CD4-positive, CD25-positive, alpha-beta regulatory T cell (primary cell): ENCODE results near the gene GXYLT1. TPM values are rescaled to one million over a fixed set of nuclear protein-coding genes. Genes with fewer than 3 reads are reported as not detected.

Experiments used
- ATAC-seq, 2 donors: fragments of 150-1000 bp; cut with Tn5 transposase; one replicate each; pipeline ENCODE4 v1.10.0; 2021; ENCODE audit warnings: low read depth in 2 of 2, moderate number of reproducible peaks in 2 of 2, moderate library complexity in 1 of 2
- DNase-seq, 3 donors: peaks; one replicate each; pipeline versions ENCODE4 v3.0.0 to v3.0.0-alpha.2; 2012 to 2022; ENCODE audit warnings: mixed read lengths in 1 of 3
- H3K27ac ChIP-seq: one replicate; pipeline ENCODE4 v1.7.0; 2013; ENCODE audit warnings: mild to moderate bottlenecking, low read length; ENCODE audit not compliant: insufficient read depth, poor library complexity, severe bottlenecking
- H3K27me3 ChIP-seq: one replicate; pipeline ENCODE4 v1.7.0; 2013; ENCODE audit warnings: low read length; ENCODE audit not compliant: control insufficient read depth, insufficient read depth
- H3K36me3 ChIP-seq: one replicate; pipeline ENCODE4 v1.7.0; 2013; ENCODE audit warnings: mild to moderate bottlenecking, low read length, moderate library complexity; ENCODE audit not compliant: control insufficient read depth, insufficient read depth
- H3K4me1 ChIP-seq: 2 replicates; pipeline ENCODE4 v1.7.0; 2013; ENCODE audit warnings: mild to moderate bottlenecking, low read length; ENCODE audit not compliant: insufficient read depth, control insufficient read depth, poor library complexity, severe bottlenecking
- H3K4me3 ChIP-seq: one replicate; pipeline ENCODE4 v1.7.0; 2013; ENCODE audit warnings: low read depth, mild to moderate bottlenecking, low read length, moderate library complexity
- H3K9me3 ChIP-seq, 2 experiments: 1 replicate in 1 of 2; 2 replicates in 1 of 2; pipeline ENCODE4 v1.7.0; 2013; ENCODE audit warnings: low read length in 2 of 2, mild to moderate bottlenecking in 1 of 2, moderate library complexity in 1 of 2; ENCODE audit not compliant: control insufficient read depth in 2 of 2
- H3K27ac Mint-ChIP-seq, 3 donors: one replicate each; pipeline ENCODE4 v1.8.0; 2020 to 2022; ENCODE audit warnings: mild to moderate bottlenecking in 3 of 3, mixed read lengths in 3 of 3, moderate library complexity in 2 of 3
- H3K27me3 Mint-ChIP-seq: one replicate; pipeline ENCODE4 v1.8.0; 2022; ENCODE audit warnings: mild to moderate bottlenecking, mixed read lengths
- H3K36me3 Mint-ChIP-seq: one replicate; pipeline ENCODE4 v1.8.0; 2020; ENCODE audit warnings: mixed read lengths
- H3K4me1 Mint-ChIP-seq, 4 donors: one replicate each; pipeline ENCODE4 v1.8.0; 2020 to 2022; ENCODE audit warnings: mixed read lengths in 4 of 4, mild to moderate bottlenecking in 1 of 4
- H3K4me3 Mint-ChIP-seq, 4 donors: one replicate each; pipeline ENCODE4 v1.8.0; 2020 to 2022; ENCODE audit warnings: mild to moderate bottlenecking in 4 of 4, mixed read lengths in 4 of 4, moderate library complexity in 3 of 4
- H3K9me3 Mint-ChIP-seq, 7 donors: one replicate each; pipeline ENCODE4 v1.8.0; 2020 to 2022; ENCODE audit warnings: mixed read lengths in 7 of 7, mild to moderate bottlenecking in 3 of 7, moderate library complexity in 2 of 7
- polyA plus RNA-seq, 4 donors: library from polyadenylated mRNA; unstranded; fragments of 300-500 nt; fragmentation: Illumina TruSeq; gene quantifications; one replicate each; pipeline ENCODE4 v1.2.3, GENCODE V29; 2021
- total RNA-seq: library from RNA; stranded (reverse); gene quantifications from one replicate; pipeline ENCODE4 v1.2.3, GENCODE V29; 2022

The GXYLT1 gene
- total and polyA plus RNA-seq, 5 donors from 2014 or later: 3.4 to 14.9 (median 4.0) TPM

DNA sequence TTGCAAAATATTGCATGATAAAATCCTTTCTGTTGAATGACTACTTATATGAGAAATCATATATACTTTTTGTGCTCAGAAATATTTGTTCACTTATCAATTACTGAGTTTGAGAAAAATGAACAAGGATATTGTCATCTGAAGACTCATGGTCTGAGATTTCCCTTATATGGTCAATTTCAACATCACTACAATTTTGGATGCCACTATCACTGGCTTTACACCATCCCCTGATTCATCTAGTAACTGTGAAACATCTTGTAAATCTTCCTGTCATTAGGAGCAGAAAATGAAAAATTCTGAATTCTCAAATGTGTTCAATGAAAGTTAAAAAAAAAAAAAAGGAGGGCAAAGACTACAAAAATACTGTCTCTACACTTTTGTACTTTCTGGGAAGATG lies 21.8 kb upstream of the GXYLT1 start:
- Mint-ChIP-seq H3K9me3 (no peaks in the 10 kb centered on the region), H3K27ac (peak overlapping the region in 1 of 3 donors; percentile 2), H3K27me3 (no peaks in the 10 kb centered on the region), H3K36me3 (peaks cover 13% of the 10 kb centered on the region), H3K4me1 (peaks cover 23 to 43% (median 29%) of the 10 kb centered on the region in 4 donors), H3K4me3 (no peak overlapping the region)
- Histone ChIP-seq H3K9me3 (no peaks in the 10 kb centered on the region), H3K27ac (no peak overlapping the region), H3K4me3 (no peak overlapping the region), H3K4me1 (no peaks in the 10 kb centered on the region), H3K36me3 (peaks cover under 1% of the 10 kb centered on the region), H3K27me3 (no peaks in the 10 kb centered on the region)
- DNase-seq (no peak), ATAC-seq (no peak)

DNA sequence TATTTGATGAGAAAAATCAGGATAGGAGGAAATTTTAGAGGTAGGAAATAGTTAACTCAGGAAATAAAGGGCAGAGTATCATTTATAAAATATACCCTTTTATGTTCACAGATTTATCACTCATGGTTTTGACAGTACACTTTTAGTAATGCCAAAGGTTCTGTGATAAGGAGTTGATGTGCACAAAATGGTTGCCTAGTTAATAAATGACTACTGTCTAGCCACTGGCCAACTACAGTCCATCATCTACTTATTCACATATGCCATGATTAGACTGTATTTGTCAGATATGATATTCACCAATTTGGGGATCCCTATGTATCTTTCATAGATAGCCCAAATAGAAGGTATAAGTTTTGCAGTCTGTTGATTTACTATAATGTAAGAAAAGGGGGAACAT lies 19.2 kb upstream of the GXYLT1 start:
- Mint-ChIP-seq H3K27ac (peak overlapping the region in 1 of 3 donors; percentile 11), H3K4me3 (no peak overlapping the region), H3K9me3 (no peaks in the 10 kb centered on the region), H3K36me3 (peaks cover 18% of the 10 kb centered on the region), H3K27me3 (no peaks in the 10 kb centered on the region), H3K4me1 (peaks cover 20 to 40% (median 27%) of the 10 kb centered on the region in 4 donors)
- Histone ChIP-seq H3K27me3 (no peaks in the 10 kb centered on the region), H3K27ac (no peak overlapping the region), H3K9me3 (no peaks in the 10 kb centered on the region), H3K4me3 (no peak overlapping the region), H3K4me1 (no peaks in the 10 kb centered on the region), H3K36me3 (peaks cover 21% of the 10 kb centered on the region)
- DNase-seq (no peak), ATAC-seq (no peak)

DNA sequence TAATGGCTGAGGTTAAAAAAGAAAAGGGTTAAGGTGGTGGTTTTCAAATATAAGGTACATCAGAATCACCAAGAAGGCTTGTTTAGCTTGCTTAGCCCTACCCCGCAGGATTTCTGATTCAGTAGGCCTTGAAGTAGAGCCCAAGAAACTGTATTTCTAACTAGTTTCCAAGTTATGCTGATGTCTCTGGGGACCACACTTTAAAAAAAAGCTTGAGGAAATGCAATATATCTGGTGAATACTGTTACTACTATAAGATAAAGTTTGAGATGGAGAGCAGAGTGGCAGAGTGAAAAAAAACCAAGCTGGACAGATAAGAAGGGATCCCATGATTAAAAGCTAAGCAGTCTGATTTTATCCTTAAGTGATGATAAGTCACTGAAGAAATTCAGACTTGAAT lies 18.3 kb upstream of the GXYLT1 start:
- H3K9me3 ChIP-seq: no peaks in the 10 kb centered on the region
- no peaks in the 10 kb centered on the region for H3K4me1 ChIP-seq
- ATAC-seq (no peak), DNase-seq (no peak)
- H3K9me3 Mint-ChIP-seq: no peaks in the 10 kb centered on the region
- H3K4me1 Mint-ChIP-seq: peaks cover 17 to 37% (median 26%) of the 10 kb centered on the region in 4 donors
- peaks cover 26% of the 10 kb centered on the region for H3K36me3 ChIP-seq
- no peak overlapping the region for H3K27ac ChIP-seq
- peaks cover 18% of the 10 kb centered on the region for H3K36me3 Mint-ChIP-seq
- peak overlapping the region; percentile 22 to 88 (median 50) for H3K27ac Mint-ChIP-seq
- no peaks in the 10 kb centered on the region for H3K27me3 Mint-ChIP-seq
- H3K4me3 Mint-ChIP-seq: no peak overlapping the region
- H3K4me3 ChIP-seq: no peak overlapping the region
- H3K27me3 ChIP-seq: no peaks in the 10 kb centered on the region

DNA sequence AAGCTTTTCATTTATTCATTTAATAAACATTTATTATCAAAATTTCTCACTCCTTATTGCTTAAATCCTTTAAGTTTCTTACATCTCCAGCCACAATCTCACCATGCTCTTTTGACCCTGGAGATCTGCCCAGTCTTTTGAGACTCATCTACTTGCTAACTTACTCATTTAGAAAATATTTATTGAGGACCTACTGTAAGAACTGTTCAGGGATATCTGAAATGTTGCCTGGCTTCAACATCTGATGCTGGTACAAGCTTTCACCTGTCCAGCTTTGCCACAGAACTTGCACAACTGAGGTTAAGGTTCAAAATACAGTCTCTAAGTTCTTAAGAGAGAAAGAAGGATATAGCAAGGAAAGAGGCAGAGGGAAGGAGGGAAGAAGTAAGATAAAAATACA lies 17.5 kb upstream of the GXYLT1 start:
- peaks cover 18% of the 10 kb centered on the region for H3K36me3 Mint-ChIP-seq
- no peaks in the 10 kb centered on the region for H3K9me3 Mint-ChIP-seq
- no peaks in the 10 kb centered on the region for H3K4me1 ChIP-seq
- H3K27me3 Mint-ChIP-seq: no peaks in the 10 kb centered on the region
- peak overlapping the region in 2 of 3 donors; percentile 50 to 88 for H3K27ac Mint-ChIP-seq
- H3K4me3 Mint-ChIP-seq: no peak overlapping the region
- DNase-seq: no peak
- peaks cover 26% of the 10 kb centered on the region for H3K36me3 ChIP-seq
- H3K9me3 ChIP-seq: no peaks in the 10 kb centered on the region
- H3K27ac ChIP-seq: no peak overlapping the region
- H3K4me1 Mint-ChIP-seq: peaks cover 17 to 37% (median 26%) of the 10 kb centered on the region in 4 donors
- ATAC-seq: no peak
- H3K4me3 ChIP-seq: no peak overlapping the region
- no peaks in the 10 kb centered on the region for H3K27me3 ChIP-seq

DNA sequence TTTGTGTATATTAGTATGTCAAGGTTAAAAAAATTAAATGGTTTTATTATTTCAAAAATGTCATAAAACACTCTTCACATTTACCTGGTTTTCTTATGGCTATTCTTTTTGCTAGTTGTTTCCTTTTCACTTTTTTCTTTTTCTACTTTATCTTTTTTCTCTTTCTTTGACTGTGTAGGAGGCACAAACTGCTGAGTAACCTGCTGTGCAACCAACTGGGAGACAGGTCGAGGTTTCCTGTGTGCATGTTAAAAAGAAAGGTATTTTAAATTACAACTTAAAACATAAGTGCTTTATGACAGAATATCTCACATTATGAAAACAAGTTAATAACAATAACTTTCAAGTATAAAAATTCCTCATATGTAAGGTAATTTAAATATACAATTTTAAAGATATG lies 16.9 kb upstream of the GXYLT1 start:
- no peaks in the 10 kb centered on the region for H3K27me3 Mint-ChIP-seq
- DNase-seq: peak in 1 of 3 donors; percentile 10
- H3K27ac ChIP-seq: no peak overlapping the region
- H3K4me1 Mint-ChIP-seq: peaks cover 15 to 34% (median 26%) of the 10 kb centered on the region in 4 donors
- H3K27ac Mint-ChIP-seq: peak overlapping the region in 2 of 3 donors; percentile 17 to 91
- H3K36me3 Mint-ChIP-seq: peaks cover 14% of the 10 kb centered on the region
- H3K27me3 ChIP-seq: no peaks in the 10 kb centered on the region
- no peaks in the 10 kb centered on the region for H3K9me3 Mint-ChIP-seq
- no peak overlapping the region for H3K4me3 ChIP-seq
- H3K4me1 ChIP-seq: no peaks in the 10 kb centered on the region
- peaks cover 26% of the 10 kb centered on the region for H3K36me3 ChIP-seq
- H3K4me3 Mint-ChIP-seq: no peak overlapping the region
- no peaks in the 10 kb centered on the region for H3K9me3 ChIP-seq
- ATAC-seq: no peak

DNA sequence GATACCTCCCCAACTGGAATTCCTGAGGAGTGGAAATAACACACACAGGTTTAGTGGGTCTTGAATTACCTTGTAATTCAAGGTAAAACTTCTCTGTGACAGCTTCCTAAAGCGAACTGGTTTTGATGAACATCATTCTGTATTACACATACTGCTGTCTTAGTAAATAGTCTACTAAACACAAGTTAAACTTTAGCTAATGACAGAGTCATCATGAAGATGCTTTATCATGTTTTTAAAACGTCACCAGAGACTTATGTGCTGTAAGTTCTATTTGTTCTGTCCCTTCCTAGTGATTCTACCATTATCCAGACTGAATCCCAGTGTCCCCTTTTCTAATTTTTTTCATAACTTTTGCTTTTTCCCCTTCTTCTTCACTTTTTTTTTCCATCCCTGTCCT lies 11.6 kb upstream of the GXYLT1 start:
- peaks cover 23% of the 10 kb centered on the region for H3K36me3 ChIP-seq
- H3K27ac ChIP-seq: no peak overlapping the region
- ATAC-seq: no peak
- no peak for DNase-seq
- H3K27me3 Mint-ChIP-seq: peaks cover 1% of the 10 kb centered on the region
- H3K4me3 Mint-ChIP-seq: no peak overlapping the region
- no peaks in the 10 kb centered on the region for H3K27me3 ChIP-seq
- H3K4me1 ChIP-seq: no peaks in the 10 kb centered on the region
- H3K27ac Mint-ChIP-seq: no peak overlapping the region
- H3K4me3 ChIP-seq: no peak overlapping the region
- H3K36me3 Mint-ChIP-seq: peaks cover 5% of the 10 kb centered on the region
- H3K9me3 Mint-ChIP-seq: peaks cover 0 to 3% (median 0%) of the 10 kb centered on the region in 7 donors
- peaks cover 0 to 9% (median 1%) of the 10 kb centered on the region in 4 donors for H3K4me1 Mint-ChIP-seq
- H3K9me3 ChIP-seq: no peaks in the 10 kb centered on the region

DNA sequence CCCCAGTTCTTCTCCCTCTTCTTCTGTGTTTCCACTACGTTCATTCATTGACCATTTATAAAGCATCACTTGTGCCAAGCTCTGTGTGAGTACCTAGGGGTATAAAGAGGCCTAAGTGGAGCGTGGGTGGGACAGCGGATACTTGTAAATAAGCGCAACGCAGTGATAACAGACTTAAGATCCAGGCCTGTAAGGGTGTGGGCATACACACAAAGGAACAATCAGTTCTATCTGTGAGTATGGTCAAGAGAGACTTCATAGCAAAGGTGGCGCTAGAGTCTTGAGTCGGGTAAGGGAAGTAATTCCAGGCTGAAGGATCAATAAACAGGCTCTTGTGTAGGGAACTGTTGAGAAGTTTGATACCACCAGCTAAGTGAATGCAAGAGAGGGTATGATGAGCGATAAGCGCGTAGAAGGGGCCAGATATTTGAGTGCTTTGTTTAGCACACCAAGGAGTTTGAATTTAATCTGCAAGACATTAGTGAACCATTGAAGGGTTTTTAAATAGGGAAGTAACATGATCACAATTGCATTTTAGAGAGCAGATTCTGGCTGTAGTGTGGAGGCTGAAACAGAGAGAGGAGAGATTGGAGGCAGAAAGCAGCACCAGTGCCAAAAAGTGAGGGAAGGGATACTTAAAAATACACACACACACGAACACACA lies 1.0 kb upstream of the GXYLT1 start:
- Histone ChIP-seq H3K27me3 (no peaks in the 10 kb centered on the region), H3K27ac (no peak overlapping the region), H3K36me3 (no peaks in the 10 kb centered on the region), H3K4me1 (peaks cover 18% of the 10 kb centered on the region), H3K4me3 (peak overlapping the region; percentile 88), H3K9me3 (no peaks in the 10 kb centered on the region)
- ATAC-seq (no peak), DNase-seq (no peak)
- H3K4me3 Mint-ChIP-seq: peak overlapping the region; percentile 88 to 95 (median 92)
- H3K4me1 Mint-ChIP-seq: peaks cover 18 to 39% (median 34%) of the 10 kb centered on the region in 4 donors
- H3K9me3 Mint-ChIP-seq: peaks cover 0 to 3% (median 0%) of the 10 kb centered on the region in 7 donors
- H3K36me3 Mint-ChIP-seq: no peaks in the 10 kb centered on the region
- peak overlapping the region; percentile 92 to 98 (median 94) for H3K27ac Mint-ChIP-seq
- H3K27me3 Mint-ChIP-seq: peaks cover 6% of the 10 kb centered on the region

DNA sequence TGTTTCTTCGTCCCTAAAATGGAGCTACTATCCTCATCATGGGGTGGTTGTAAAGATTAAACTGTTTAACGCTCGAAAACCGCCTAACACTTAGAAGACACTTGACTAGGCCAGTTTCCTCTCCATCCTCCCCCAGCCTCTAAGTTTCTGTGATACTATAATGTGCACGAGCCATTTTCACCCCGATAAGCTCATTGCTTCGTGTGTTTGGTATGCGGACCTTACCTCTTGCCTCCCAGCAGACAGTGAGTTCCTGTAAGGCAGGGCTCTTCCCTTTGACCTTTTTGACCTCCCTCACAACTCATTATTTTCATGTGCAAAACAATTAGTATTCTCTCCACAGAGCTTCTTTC lies 499 bp upstream of the GXYLT1 start:
- Mint-ChIP-seq H3K4me1 (peaks cover 22 to 43% (median 38%) of the 10 kb centered on the region in 4 donors), H3K27me3 (peaks cover 6% of the 10 kb centered on the region), H3K9me3 (peaks cover 0 to 3% (median 0%) of the 10 kb centered on the region in 7 donors), H3K27ac (peak overlapping the region; percentile 92 to 98 (median 94)), H3K36me3 (no peaks in the 10 kb centered on the region), H3K4me3 (peak overlapping the region; percentile 88 to 95 (median 92))
- H3K4me3 ChIP-seq: peak overlapping the region; percentile 88
- H3K9me3 ChIP-seq: no peaks in the 10 kb centered on the region
- no peaks in the 10 kb centered on the region for H3K36me3 ChIP-seq
- DNase-seq: no peak
- H3K27me3 ChIP-seq: no peaks in the 10 kb centered on the region
- peaks cover 18% of the 10 kb centered on the region for H3K4me1 ChIP-seq
- H3K27ac ChIP-seq: peak overlapping the region; percentile 33
- peak in 1 of 2 donors; percentile 4 for ATAC-seq
